Glutamatergic neuron (in vitro differentiated cells): ENCODE data around the gene FSTL4. TPM values are rescaled to one million over a fixed set of nuclear protein-coding genes. Genes with fewer than 3 reads are reported as not detected.

Experiments
- DNase-seq: peaks from one replicate; pipeline ENCODE4 v3.0.0; 2022
- H3K27ac Mint-ChIP-seq: one replicate; pipeline ENCODE4 v1.8.0; 2020; ENCODE audit warnings: mild to moderate bottlenecking, mixed read lengths, inconsistent platforms; ENCODE audit not compliant: unreplicated experiment
- H3K27me3 Mint-ChIP-seq: one replicate; pipeline ENCODE4 v1.8.0; 2020; ENCODE audit warnings: mild to moderate bottlenecking, moderate library complexity, mixed read lengths, inconsistent platforms; ENCODE audit not compliant: unreplicated experiment
- H3K36me3 Mint-ChIP-seq: one replicate; pipeline ENCODE4 v1.8.0; 2020; ENCODE audit warnings: mild to moderate bottlenecking, mixed read lengths, inconsistent platforms; ENCODE audit not compliant: unreplicated experiment
- H3K4me1 Mint-ChIP-seq: one replicate; pipeline ENCODE4 v1.8.0; 2020; ENCODE audit warnings: mild to moderate bottlenecking, low read depth, mixed read lengths, inconsistent platforms; ENCODE audit not compliant: unreplicated experiment
- H3K4me3 Mint-ChIP-seq: one replicate; pipeline ENCODE4 v1.8.0; 2020; ENCODE audit warnings: mild to moderate bottlenecking, mixed read lengths, inconsistent platforms; ENCODE audit not compliant: unreplicated experiment
- H3K9me3 Mint-ChIP-seq: one replicate; pipeline ENCODE4 v1.8.0; 2020; ENCODE audit warnings: mild to moderate bottlenecking, moderate library complexity, mixed read lengths, inconsistent platforms; ENCODE audit not compliant: unreplicated experiment
- total RNA-seq: library from RNA; stranded (reverse); fragmentation: NEBNext Ultra II Directional; extraction: Animal tissue kit (Norgen Biotek cat#: 25700); gene quantifications from one replicate; pipeline ENCODE4 v1.2.1, GENCODE V29; 2021; ENCODE audit not compliant: unreplicated experiment
- TF ChIP-seq, protein P1 (sequence below): fragments of 200-600 bp; sonication (generic); IDR thresholded peaks from one replicate; pipeline ENCODE4 v1.5.0; 2021; ENCODE audit not compliant: partially characterized antibody, unreplicated experiment

The FSTL4 gene
- total RNA-seq, 1 donor from 2014 or later = 29.0 TPM

DNA sequence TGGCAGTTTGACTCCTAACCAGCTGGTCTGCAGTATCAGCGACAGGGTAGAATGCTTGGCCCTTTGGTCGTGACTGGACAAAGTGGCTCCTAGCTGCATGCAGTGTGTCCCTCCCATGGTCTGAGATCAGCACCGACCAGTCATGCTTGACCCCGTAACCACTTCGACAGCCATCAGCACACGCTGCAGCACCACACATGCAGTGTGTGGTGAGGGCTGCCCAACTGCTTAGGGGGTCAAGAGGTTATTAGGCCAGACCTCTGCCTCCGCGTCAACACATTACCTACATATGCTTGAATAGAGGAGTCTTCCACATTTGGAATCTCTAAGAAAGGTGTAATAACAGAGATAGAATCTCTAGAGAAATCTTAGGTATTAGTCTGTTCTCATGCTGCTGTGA is 139.1 kb downstream of the FSTL4 start:
- DNase-seq = no peak
- peaks cover 4% of the 10 kb centered on the region for H3K27me3 Mint-ChIP-seq
- H3K9me3 Mint-ChIP-seq = peaks cover 2% of the 10 kb centered on the region
- H3K36me3 Mint-ChIP-seq = no peaks in the 10 kb centered on the region
- H3K27ac Mint-ChIP-seq = no peak overlapping the region
- no peak overlapping the region for H3K4me3 Mint-ChIP-seq
- peaks cover 10% of the 10 kb centered on the region for H3K4me1 Mint-ChIP-seq
- TF ChIP-seq, protein P1, sequence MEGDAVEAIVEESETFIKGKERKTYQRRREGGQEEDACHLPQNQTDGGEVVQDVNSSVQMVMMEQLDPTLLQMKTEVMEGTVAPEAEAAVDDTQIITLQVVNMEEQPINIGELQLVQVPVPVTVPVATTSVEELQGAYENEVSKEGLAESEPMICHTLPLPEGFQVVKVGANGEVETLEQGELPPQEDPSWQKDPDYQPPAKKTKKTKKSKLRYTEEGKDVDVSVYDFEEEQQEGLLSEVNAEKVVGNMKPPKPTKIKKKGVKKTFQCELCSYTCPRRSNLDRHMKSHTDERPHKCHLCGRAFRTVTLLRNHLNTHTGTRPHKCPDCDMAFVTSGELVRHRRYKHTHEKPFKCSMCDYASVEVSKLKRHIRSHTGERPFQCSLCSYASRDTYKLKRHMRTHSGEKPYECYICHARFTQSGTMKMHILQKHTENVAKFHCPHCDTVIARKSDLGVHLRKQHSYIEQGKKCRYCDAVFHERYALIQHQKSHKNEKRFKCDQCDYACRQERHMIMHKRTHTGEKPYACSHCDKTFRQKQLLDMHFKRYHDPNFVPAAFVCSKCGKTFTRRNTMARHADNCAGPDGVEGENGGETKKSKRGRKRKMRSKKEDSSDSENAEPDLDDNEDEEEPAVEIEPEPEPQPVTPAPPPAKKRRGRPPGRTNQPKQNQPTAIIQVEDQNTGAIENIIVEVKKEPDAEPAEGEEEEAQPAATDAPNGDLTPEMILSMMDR = no peak

DNA sequence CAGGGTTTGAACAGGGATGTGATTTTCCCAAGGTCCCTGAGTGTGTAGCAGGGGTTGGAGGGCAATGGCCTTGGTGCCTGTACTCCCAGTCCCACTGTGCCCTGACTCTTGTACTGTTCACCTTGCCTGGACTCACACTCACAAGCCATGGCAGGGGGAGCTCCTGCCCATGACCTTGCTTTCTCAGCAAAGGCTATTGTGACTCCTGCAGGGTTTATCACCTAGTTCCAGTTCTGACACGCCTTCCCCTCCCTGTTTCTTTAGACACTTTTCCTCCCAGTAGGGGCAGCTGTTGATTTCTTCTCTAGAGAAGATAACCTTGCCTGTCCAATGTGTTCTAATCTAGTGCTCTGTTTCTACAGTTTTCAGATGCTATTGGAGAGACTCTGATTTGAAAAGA is 139.5 kb downstream of the FSTL4 start:
- no peak overlapping the region for H3K27ac Mint-ChIP-seq
- peaks cover 2% of the 10 kb centered on the region for H3K9me3 Mint-ChIP-seq
- H3K36me3 Mint-ChIP-seq = no peaks in the 10 kb centered on the region
- no peak overlapping the region for H3K4me3 Mint-ChIP-seq
- TF ChIP-seq, protein P1 = no peak
- no peak for DNase-seq
- H3K4me1 Mint-ChIP-seq = peaks cover 10% of the 10 kb centered on the region
- peaks cover 4% of the 10 kb centered on the region for H3K27me3 Mint-ChIP-seq

DNA sequence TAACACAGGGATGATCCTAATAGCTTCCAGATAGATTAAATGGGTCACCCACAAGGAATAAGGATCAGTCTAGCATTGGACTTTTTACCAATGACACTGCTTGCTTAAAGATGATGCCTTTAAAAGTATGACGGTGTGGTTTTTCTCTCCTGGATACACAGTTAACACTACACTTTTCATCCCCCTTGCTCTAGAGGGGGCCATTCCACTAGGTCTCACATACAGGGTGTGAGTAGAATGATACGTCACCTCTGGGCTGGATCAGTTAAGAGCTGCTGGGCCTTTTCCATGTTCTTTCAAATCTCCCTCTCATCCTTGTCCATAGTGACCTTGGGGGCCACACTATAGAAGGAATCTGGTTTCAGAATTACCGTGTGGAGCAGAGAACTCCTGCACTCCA is 140.6 kb downstream of the FSTL4 start:
- no peak for DNase-seq
- Mint-ChIP-seq H3K36me3 (no peaks in the 10 kb centered on the region), H3K4me3 (no peak overlapping the region), H3K27me3 (peaks cover 4% of the 10 kb centered on the region), H3K9me3 (peaks cover 2% of the 10 kb centered on the region), H3K27ac (no peak overlapping the region), H3K4me1 (peaks cover 12% of the 10 kb centered on the region)
- TF ChIP-seq, protein P1 = no peak

DNA sequence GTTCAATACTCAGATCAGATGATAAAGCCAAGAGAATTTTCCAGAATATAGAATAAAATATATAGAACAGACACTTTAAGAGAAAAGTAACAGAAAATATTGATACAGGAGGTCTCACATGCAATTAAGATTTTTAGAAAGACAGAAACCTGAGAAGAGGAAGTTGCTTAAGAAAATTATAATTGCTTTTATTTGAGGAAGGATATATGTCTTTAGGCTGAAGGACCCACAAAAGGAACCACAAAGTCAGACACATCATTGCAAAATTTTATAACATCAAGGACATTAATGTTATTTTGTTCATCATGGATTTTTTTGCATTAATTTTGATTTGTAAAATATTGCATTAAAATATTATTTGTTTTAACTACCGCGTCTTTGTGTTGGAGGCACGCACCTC is 141.5 kb downstream of the FSTL4 start:
- peaks cover 4% of the 10 kb centered on the region for H3K27me3 Mint-ChIP-seq
- TF ChIP-seq, protein P1 = no peak
- DNase-seq = no peak
- H3K36me3 Mint-ChIP-seq = no peaks in the 10 kb centered on the region
- H3K4me3 Mint-ChIP-seq = no peak overlapping the region
- peaks cover 12% of the 10 kb centered on the region for H3K4me1 Mint-ChIP-seq
- H3K27ac Mint-ChIP-seq = no peak overlapping the region
- H3K9me3 Mint-ChIP-seq = peaks cover 2% of the 10 kb centered on the region

DNA sequence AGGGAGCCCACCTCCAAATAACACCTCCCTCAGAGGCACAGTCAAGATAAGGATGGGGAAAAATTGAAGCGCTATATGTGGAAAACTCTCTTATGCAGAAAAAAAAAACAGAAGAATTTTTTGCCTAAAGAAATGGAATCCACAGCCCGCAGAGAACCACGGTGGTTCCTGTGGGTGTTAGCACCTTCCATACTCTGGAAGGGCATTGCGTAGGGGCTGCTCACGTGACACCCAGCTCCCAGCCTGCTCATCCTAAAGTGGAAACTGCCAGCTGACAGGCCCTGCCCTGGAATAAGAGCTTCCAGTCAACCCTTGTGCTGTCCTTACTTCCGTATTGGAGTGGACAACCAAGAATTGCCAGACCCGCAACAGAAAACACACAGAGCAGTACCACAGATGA is 142.5 kb downstream of the FSTL4 start:
- no peak for DNase-seq
- no peak overlapping the region for H3K4me3 Mint-ChIP-seq
- TF ChIP-seq, protein P1 = no peak
- H3K27me3 Mint-ChIP-seq = peaks cover 2% of the 10 kb centered on the region
- H3K4me1 Mint-ChIP-seq = peaks cover 8% of the 10 kb centered on the region
- H3K9me3 Mint-ChIP-seq = peaks cover 2% of the 10 kb centered on the region
- H3K36me3 Mint-ChIP-seq = no peaks in the 10 kb centered on the region
- no peak overlapping the region for H3K27ac Mint-ChIP-seq
